Gastrocnemius medialis (tissue), 4 donors: Measurements from ENCODE around the gene FAM168A.

Source experiments
- POLR2A ChIP-seq, 2 donors: fragments of 450-650 bp; IDR thresholded peaks; one replicate each; pipeline ENCODE4 v1.6.1; 2017; ENCODE audit warnings: antibody characterized with exemption in 2 of 2, mild to moderate bottlenecking in 2 of 2, moderate library complexity in 2 of 2
- TF ChIP-seq, protein P1 (sequence below), 5 experiments: fragments of 450-650 bp in 3 of 5; fragments of 200-600 bp in 2 of 5; sonication (generic) in 2 of 5; IDR thresholded peaks in 4 of 5; conservative IDR thresholded peaks in 1 of 5; 1 replicate in 4 of 5; 2 replicates in 1 of 5; pipeline ENCODE4 v1.5.1; 2016 to 2019; ENCODE audit warnings: antibody characterized with exemption in 5 of 5, mild to moderate bottlenecking in 3 of 5, moderate library complexity in 3 of 5

DNA sequence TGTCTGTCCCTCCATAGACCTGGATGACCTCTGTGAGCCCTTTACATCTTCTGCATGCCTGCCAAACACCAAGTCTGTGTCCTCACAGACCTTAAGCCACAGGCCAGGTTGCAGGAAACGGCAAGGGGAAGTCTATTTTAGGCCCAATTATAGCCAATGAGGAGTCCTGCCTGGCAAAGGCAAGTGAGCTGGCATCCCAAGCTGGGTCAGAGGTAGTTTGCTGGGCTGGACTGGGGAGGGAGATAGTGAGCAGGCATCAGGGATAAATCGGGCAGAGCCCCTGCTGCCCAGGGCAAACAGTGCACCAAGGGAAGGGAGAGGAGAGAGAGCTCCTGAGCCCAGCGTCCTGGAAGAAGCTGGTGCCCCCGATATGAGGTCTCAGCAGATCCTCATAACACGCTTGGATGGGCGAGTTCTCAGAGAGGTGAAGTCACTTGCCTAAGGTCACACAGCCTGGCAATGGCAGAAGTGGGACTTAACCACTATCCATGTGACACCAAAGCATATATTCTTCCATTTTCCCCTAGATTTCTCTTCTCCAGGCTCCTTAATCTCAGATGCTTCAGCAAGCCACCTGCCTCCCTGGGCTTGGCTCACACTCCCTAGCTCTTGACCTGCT, 225.4 kb downstream of the FAM168A start:
- no peak for TF ChIP-seq POLR2A (IDR thresholded peaks at IDR 0.05)
- TF ChIP-seq, protein P1, sequence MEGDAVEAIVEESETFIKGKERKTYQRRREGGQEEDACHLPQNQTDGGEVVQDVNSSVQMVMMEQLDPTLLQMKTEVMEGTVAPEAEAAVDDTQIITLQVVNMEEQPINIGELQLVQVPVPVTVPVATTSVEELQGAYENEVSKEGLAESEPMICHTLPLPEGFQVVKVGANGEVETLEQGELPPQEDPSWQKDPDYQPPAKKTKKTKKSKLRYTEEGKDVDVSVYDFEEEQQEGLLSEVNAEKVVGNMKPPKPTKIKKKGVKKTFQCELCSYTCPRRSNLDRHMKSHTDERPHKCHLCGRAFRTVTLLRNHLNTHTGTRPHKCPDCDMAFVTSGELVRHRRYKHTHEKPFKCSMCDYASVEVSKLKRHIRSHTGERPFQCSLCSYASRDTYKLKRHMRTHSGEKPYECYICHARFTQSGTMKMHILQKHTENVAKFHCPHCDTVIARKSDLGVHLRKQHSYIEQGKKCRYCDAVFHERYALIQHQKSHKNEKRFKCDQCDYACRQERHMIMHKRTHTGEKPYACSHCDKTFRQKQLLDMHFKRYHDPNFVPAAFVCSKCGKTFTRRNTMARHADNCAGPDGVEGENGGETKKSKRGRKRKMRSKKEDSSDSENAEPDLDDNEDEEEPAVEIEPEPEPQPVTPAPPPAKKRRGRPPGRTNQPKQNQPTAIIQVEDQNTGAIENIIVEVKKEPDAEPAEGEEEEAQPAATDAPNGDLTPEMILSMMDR (IDR thresholded peaks at IDR 0.05 in 4 of 5, conservative IDR thresholded peaks at IDR 0.05 in 1 of 5): peak in 1 of 5 experiments; percentile 21
